ENCODE measurements around the gene LRRTM1.

Gene LRRTM1

GRCh38 chr2:80303909-80304837 lies at the start of gene LRRTM1:
Gene LRRTM1, minus strand, starts transcription at chr2:80304752. Its CDS starts 933 bp downstream, at chr2:80303819.
- no peak for DNase-seq

- no peak for DNase-seq
These were observed 46.7 kb upstream of the LRRTM1 start for GRCh38 chr2:80351231-80351630.

GRCh38 chr2:80348953-80349352 lies 44.4 kb upstream of the LRRTM1 start:
- no peak for DNase-seq

GRCh38 chr2:80348078-80348477 lies 43.5 kb upstream of the LRRTM1 start:
- no peak for DNase-seq

- no peak for DNase-seq
These were observed 35.5 kb upstream of the LRRTM1 start for GRCh38 chr2:80340022-80340421.

GRCh38 chr2:80338794-80339193 lies 34.2 kb upstream of the LRRTM1 start:
- DNase-seq: no peak

- no peak for DNase-seq
These were observed 30.9 kb upstream of the LRRTM1 start for GRCh38 chr2:80335411-80335810.

GRCh38 chr2:80333886-80334285 lies 29.3 kb upstream of the LRRTM1 start:
- DNase-seq: no peak

GRCh38 chr2:80330527-80331450 lies 26.2 kb upstream of the LRRTM1 start:
- no peak for DNase-seq

GRCh38 chr2:80329491-80329890 lies 24.9 kb upstream of the LRRTM1 start:
- DNase-seq: no peak

GRCh38 chr2:80328159-80328571 lies 23.6 kb upstream of the LRRTM1 start:
- no peak for DNase-seq

- no peak for DNase-seq
These were observed 22.3 kb upstream of the LRRTM1 start for GRCh38 chr2:80326861-80327260.

- DNase-seq: no peak
These were observed 21.7 kb upstream of the LRRTM1 start for GRCh38 chr2:80326214-80326613.

- DNase-seq: no peak
These were observed 20.0 kb upstream of the LRRTM1 start for GRCh38 chr2:80324525-80324924.

- no peak for DNase-seq
These were observed 19.1 kb upstream of the LRRTM1 start for GRCh38 chr2:80323610-80324009.

GRCh38 chr2:80322958-80323357 lies 18.4 kb upstream of the LRRTM1 start:
- DNase-seq: no peak

- DNase-seq: no peak
These were observed 17.9 kb upstream of the LRRTM1 start for GRCh38 chr2:80322311-80322920.

GRCh38 chr2:80312282-80312839 lies 7.8 kb upstream of the LRRTM1 start:
- DNase-seq: no peak

GRCh38 chr2:80311304-80311703 lies 6.8 kb upstream of the LRRTM1 start:
- no peak for DNase-seq

- DNase-seq: no peak
These were observed 1.3 kb downstream of the LRRTM1 start for GRCh38 chr2:80303006-80303908.

GRCh38 chr2:80302314-80303005 lies 2.1 kb downstream of the LRRTM1 start:
- no peak for DNase-seq
